K562 (cell line): ENCODE data around the gene EPN2. TPM values are rescaled to one million over a fixed set of nuclear protein-coding genes. Genes with fewer than 3 reads are reported as not detected.

Experiments used
- ATAC-seq: fragments of 200-7000 bp; cut with Tn5 transposase; 3 replicates; pipeline ENCODE4 v1.9.1; 2020; ENCODE audit warnings: moderate library complexity
- BruUV-seq: library from RNA; stranded (reverse); fragments of 400-500 nt; replicated peaks from 2 replicates; lab custom pipeline; 2021; lab: Mats Ljungman, UMichigan
- CTCF ChIA-PET: fragments of 300-600 bp; formaldehyde crosslinking; extraction: SDS; loops from one replicate; lab custom pipeline; 2021; ENCODE audit warnings: low intra/inter-chr PET ratio; lab: Yijun Ruan, JAX
- POLR2A ChIA-PET: fragments of 300-600, 350-650 bp; sonication (Branson Sonifier 250); formaldehyde crosslinking; extraction: SDS; loops from one replicate; lab custom pipeline; 2021; ENCODE audit warnings: antibody characterized with exemption, inconsistent platforms; lab: Yijun Ruan, JAX
- DNase-seq, 4 experiments: peaks; one replicate each; pipeline versions ENCODE4 v3.0.0 to v3.0.0-alpha.2; 2011 to 2018; ENCODE audit warnings: low spot score in 3 of 4, mixed read lengths in 3 of 4; ENCODE audit errors: extremely low read depth in 1 of 4
- FAIRE-seq: peaks from 2 replicates; lab custom pipeline; 2011; peaks lifted over from hg19 to GRCh38; lab: Jason Lieb, UNC
- H2AFZ ChIP-seq: 2 replicates; pipeline ENCODE4 v1.6.0; 2011; ENCODE audit warnings: low read depth, low read length, control low read depth, inconsistent platforms
- H3K27ac ChIP-seq: fragments of 200-600 bp; 3 replicates; pipeline ENCODE4 v1.8.0; 2011; ENCODE audit warnings: low read depth, mild to moderate bottlenecking, control low read depth, inconsistent platforms, low read length, moderate library complexity, mixed read lengths; ENCODE audit errors: extremely low read depth
- H3K27me3 ChIP-seq, 2 experiments: fragments of 300-600 bp in 1 of 2; 2 replicates in 1 of 2; 3 replicates in 1 of 2; pipeline versions ENCODE4 v1.6.0 to v1.8.0; 2011; ENCODE audit warnings: inconsistent platforms in 2 of 2, low read length in 2 of 2, mild to moderate bottlenecking in 1 of 2, mixed read lengths in 1 of 2, moderate library complexity in 1 of 2; ENCODE audit not compliant: control insufficient read depth in 2 of 2, insufficient read depth in 2 of 2
- H3K36me3 ChIP-seq: fragments of 300-600 bp; 3 replicates; pipeline ENCODE4 v1.8.0; 2011; ENCODE audit warnings: mild to moderate bottlenecking, low read length, inconsistent platforms; ENCODE audit not compliant: control insufficient read depth, insufficient read depth
- H3K4me1 ChIP-seq, 2 experiments: fragments of 200-600 bp in 1 of 2; replicated peaks in 1 of 2; 2 replicates in 1 of 2; 3 replicates in 1 of 2; pipeline versions ENCODE4 v1.5.1 to v1.8.0; 2011; ENCODE audit warnings: inconsistent platforms in 2 of 2, low read length in 2 of 2, mild to moderate bottlenecking in 1 of 2, mixed read lengths in 1 of 2, moderate library complexity in 1 of 2; ENCODE audit not compliant: control insufficient read depth in 2 of 2, insufficient read depth in 2 of 2
- H3K4me2 ChIP-seq: 2 replicates; pipeline ENCODE4 v1.6.1; 2011; ENCODE audit warnings: low read length, control low read depth, inconsistent platforms, mixed read lengths; ENCODE audit not compliant: insufficient read depth
- H3K4me3 ChIP-seq: fragments of 200-600 bp; sonication (generic), shearing (Covaris generic); 2 replicates; pipeline ENCODE4 v1.5.1; 2016; ENCODE audit warnings: control low read depth, inconsistent platforms
- H3K79me2 ChIP-seq: fragments of 200-600 bp; 3 replicates; pipeline ENCODE4 v1.8.0; 2011; ENCODE audit warnings: low read length, inconsistent platforms; ENCODE audit not compliant: control insufficient read depth, insufficient read depth
- H3K9ac ChIP-seq, 2 experiments: 2 replicates each; pipeline versions ENCODE4 v1.6.0 to v1.6.1; 2011; ENCODE audit warnings: low read depth in 2 of 2, low read length in 2 of 2, control low read depth in 1 of 2, inconsistent platforms in 1 of 2, mild to moderate bottlenecking in 1 of 2, mixed read lengths in 1 of 2; ENCODE audit not compliant: insufficient read depth in 1 of 2
- H3K9me1 ChIP-seq: one replicate; pipeline ENCODE4 v1.6.0; 2011; ENCODE audit warnings: inconsistent platforms, mild to moderate bottlenecking, low read length, moderate library complexity; ENCODE audit not compliant: control insufficient read depth, insufficient read depth
- H3K9me3 ChIP-seq: replicated peaks from 2 replicates; pipeline ENCODE4 v1.5.1; 2011; ENCODE audit warnings: low read depth, low read length, inconsistent platforms; ENCODE audit not compliant: control insufficient read depth, insufficient read depth
- H4K20me1 ChIP-seq: replicated peaks from 2 replicates; pipeline ENCODE4 v1.6.1; 2011; ENCODE audit warnings: low read length, inconsistent platforms, mixed read lengths; ENCODE audit not compliant: control insufficient read depth, insufficient read depth
- ARID1B ChIP-seq: fragments of 450-650 bp; IDR thresholded peaks from 2 replicates; pipeline ENCODE4 v1.6.1; 2016; ENCODE audit warnings: antibody characterized with exemption, mild to moderate bottlenecking, inconsistent platforms
- CBX5 ChIP-seq: IDR thresholded peaks from 2 replicates; pipeline ENCODE4 v1.6.1; 2014; ENCODE audit warnings: low read depth, borderline replicate concordance
- CCAR2 ChIP-seq: fragments of 200-400 bp; formaldehyde crosslinking; IDR thresholded peaks from 2 replicates; pipeline ENCODE4 v1.6.1; 2017; ENCODE audit warnings: mild to moderate bottlenecking, low read depth, low read length
- HES1 ChIP-seq: fragments of 450-650 bp; IDR thresholded peaks from 2 replicates; pipeline ENCODE4 v1.6.1; 2016; ENCODE audit warnings: low read depth, mild to moderate bottlenecking, moderate library complexity
- KDM5B ChIP-seq: fragments of 200-600 bp; sonication (generic); IDR thresholded peaks from 2 replicates; pipeline ENCODE4 v1.6.1; 2012; ENCODE audit warnings: low read depth, mild to moderate bottlenecking, moderate library complexity, low read length, control low read depth, inconsistent platforms; ENCODE audit not compliant: insufficient replicate concordance
- NUFIP1 ChIP-seq: fragments of 450-650 bp; IDR thresholded peaks from 2 replicates; pipeline ENCODE4 v1.6.1; 2018; ENCODE audit not compliant: partially characterized antibody
- PRDM10 ChIP-seq: fragments of 450-650 bp; IDR thresholded peaks from 2 replicates; pipeline ENCODE4 v1.6.1; 2018; ENCODE audit not compliant: partially characterized antibody
- TAF15 ChIP-seq: fragments of 200-400 bp; formaldehyde crosslinking; IDR thresholded peaks from 2 replicates; pipeline ENCODE4 v1.6.1; 2017; ENCODE audit warnings: mild to moderate bottlenecking, low read depth, low read length, moderate library complexity
- YY1 ChIP-seq, 3 experiments: IDR thresholded peaks; 2 replicates each; pipeline ENCODE4 v1.6.1; 2011; ENCODE audit warnings: low read length in 2 of 3, mild to moderate bottlenecking in 2 of 3, moderate library complexity in 2 of 3, borderline replicate concordance in 1 of 3, control low read depth in 1 of 3, low read depth in 1 of 3; ENCODE audit not compliant: insufficient read depth in 3 of 3, insufficient replicate concordance in 2 of 3, control insufficient read depth in 1 of 3, insufficient read length in 1 of 3; ENCODE audit errors: extremely low read depth in 1 of 3
- WGBS: fragments of 100-300 bp; shearing (Covaris generic); methylation state at CpG from one replicate; pipeline ENCODE4 v1.1.6; 2016; ENCODE audit warnings: low coverage, mixed read lengths; ENCODE audit not compliant: insufficient coverage; ENCODE audit errors: missing lambda C conversion rate; 5-methylcytosine and 5-hydroxymethylcytosine counted together
- in situ Hi-C: fragments of 300-500 bp; cut with MboI; formaldehyde crosslinking; loops from 4 replicates; pipeline ENCODE4 v1.15.0; 2018; ENCODE audit warnings: inconsistent platforms, mixed read lengths
- intact Hi-C: fragments of 100-400 bp; cut with micrococcal nuclease; formaldehyde crosslinking; loops from 2 replicates; pipeline ENCODE4 v1.14.2; 2022
- polyA plus RNA-seq, 8 experiments: library from polyadenylated mRNA; depleted of rRNA in 4 of 8; stranded (reverse) in 5 of 8; unstranded in 3 of 8; fragments of >200 nt; fragmentation: Nextera tagmentation in 2 of 8; fragmentation: Illumina TruSeq in 1 of 8; extraction: Ambion mirVana in 2 of 8; extraction: Trizol in 1 of 8; gene quantifications; 2 replicates each; pipeline versions ENCODE4 v1.2.1 to v1.2.3, GENCODE V29; 2011 to 2014; ENCODE audit warnings: inconsistent platforms in 1 of 8, missing spikeins in 1 of 8
- total RNA-seq, 7 experiments: library from RNA; depleted of rRNA in 6 of 7; stranded (reverse); fragments of >200 nt in 6 of 7; fragmentation: Illumina TruSeq in 2 of 7; extraction: Trizol in 2 of 7; gene quantifications; 2 replicates each; pipeline versions ENCODE4 v1.2.1 to v1.2.3, GENCODE V29; 2011 to 2021; ENCODE audit warnings: low replicate concordance in 1 of 7
- TF ChIP-seq, protein P1 (sequence below), 3 experiments: IDR thresholded peaks in 2 of 3; conservative IDR thresholded peaks in 1 of 3; 2 replicates each; pipeline ENCODE4 v1.5.1; 2011 to 2012; ENCODE audit warnings: low read length in 3 of 3, mild to moderate bottlenecking in 3 of 3, control low read depth in 2 of 3, improper control_type of control experiment in 1 of 3, inconsistent platforms in 1 of 3, low read depth in 1 of 3, mixed read lengths in 1 of 3, moderate library complexity in 1 of 3; ENCODE audit not compliant: insufficient read depth in 2 of 3
- TF ChIP-seq, protein P2 (sequence below): fragments of 250-450 bp; sonication (Bioruptor Pico); IDR thresholded peaks from 2 replicates; pipeline ENCODE4 v1.9.0; 2021; ENCODE audit warnings: mild to moderate bottlenecking

EPN2 gene
- total and polyA plus RNA-seq, 9 of the 15 experiments (the other 6 are each of a cell fraction or from before 2014, with no cell fraction given), result 1.0 to 12.9 (median 8.9) TPM

DNA sequence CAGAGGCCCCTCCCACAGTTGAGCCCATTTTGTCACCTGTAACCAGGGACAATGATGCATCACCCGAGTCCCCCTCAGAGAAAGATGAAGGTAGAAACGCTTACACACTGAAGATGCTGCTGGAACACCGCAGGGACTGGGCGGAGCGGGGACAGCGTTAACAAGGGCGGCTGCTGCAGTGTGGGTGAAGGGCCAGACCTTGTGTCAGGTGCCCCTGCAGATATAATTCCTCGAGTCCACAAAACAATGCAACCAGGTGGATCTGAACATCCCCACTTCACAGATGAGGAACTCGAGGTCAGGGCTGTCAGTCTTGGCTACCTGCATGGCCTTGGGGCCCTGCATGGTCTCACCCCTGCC is 134.8 kb downstream of the EPN2 start (continued):
- TF ChIP-seq TAF15 (no peak), HES1 (no peak)

DNA sequence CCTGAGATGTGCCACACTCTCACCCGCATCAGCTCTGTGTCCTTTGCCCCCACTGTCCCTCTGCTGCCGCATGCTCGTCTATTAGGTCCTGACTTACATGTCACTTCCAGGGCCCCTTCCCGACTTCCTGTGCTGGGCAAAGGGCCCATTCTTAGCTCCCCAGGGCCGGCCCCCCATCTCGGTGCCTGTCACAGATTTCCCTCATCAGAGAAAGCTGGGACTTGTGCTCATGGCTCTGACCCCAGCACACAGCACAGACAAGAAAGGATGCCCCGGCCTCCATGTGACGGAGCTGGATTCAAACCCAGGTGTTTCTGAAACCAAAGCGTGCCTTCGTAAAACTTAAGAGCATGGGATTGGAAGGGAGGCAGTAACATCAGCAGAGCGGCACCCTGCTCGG is 135.3 kb downstream of the EPN2 start:
- no TSS peak for BruUV-seq
- H3K27ac ChIP-seq, result no peak overlapping the region
- POLR2A ChIA-PET, result interaction anchor here (0.6 kb wide), 1 partner anchor 25 kb away, joined by 3 read pairs; no protein-coding TSS in a partner anchor
- H3K4me3 ChIP-seq, result no peak overlapping the region
- intact Hi-C loops (no loop called here), in situ Hi-C loops (no loop called here)
- no peaks in the 10 kb centered on the region for H3K36me3 ChIP-seq
- H4K20me1 ChIP-seq, result no peaks in the 10 kb centered on the region
- no peak for ATAC-seq
- FAIRE-seq, result no peak
- no peaks in the 10 kb centered on the region for H3K79me2 ChIP-seq
- TF ChIP-seq KDM5B, result no peak
- TF ChIP-seq CCAR2, result no peak
- TF ChIP-seq, protein P1, sequence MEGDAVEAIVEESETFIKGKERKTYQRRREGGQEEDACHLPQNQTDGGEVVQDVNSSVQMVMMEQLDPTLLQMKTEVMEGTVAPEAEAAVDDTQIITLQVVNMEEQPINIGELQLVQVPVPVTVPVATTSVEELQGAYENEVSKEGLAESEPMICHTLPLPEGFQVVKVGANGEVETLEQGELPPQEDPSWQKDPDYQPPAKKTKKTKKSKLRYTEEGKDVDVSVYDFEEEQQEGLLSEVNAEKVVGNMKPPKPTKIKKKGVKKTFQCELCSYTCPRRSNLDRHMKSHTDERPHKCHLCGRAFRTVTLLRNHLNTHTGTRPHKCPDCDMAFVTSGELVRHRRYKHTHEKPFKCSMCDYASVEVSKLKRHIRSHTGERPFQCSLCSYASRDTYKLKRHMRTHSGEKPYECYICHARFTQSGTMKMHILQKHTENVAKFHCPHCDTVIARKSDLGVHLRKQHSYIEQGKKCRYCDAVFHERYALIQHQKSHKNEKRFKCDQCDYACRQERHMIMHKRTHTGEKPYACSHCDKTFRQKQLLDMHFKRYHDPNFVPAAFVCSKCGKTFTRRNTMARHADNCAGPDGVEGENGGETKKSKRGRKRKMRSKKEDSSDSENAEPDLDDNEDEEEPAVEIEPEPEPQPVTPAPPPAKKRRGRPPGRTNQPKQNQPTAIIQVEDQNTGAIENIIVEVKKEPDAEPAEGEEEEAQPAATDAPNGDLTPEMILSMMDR (IDR thresholded peaks at IDR 0.05 in 2 of 3, conservative IDR thresholded peaks at IDR 0.05 in 1 of 3; ENCODE audit: insufficient read depth in 2 of 3, low read depth in 1 of 3, low read length in 3 of 3), result no peak
- TF ChIP-seq YY1 (IDR thresholded peaks at IDR 0.05; ENCODE audit: borderline replicate concordance in 1 of 3, control insufficient read depth in 1 of 3, extremely low read depth in 1 of 3, insufficient read depth in 3 of 3, insufficient read length in 1 of 3, insufficient replicate concordance in 2 of 3, low read depth in 1 of 3, low read length in 2 of 3), result no peak
- no peak for TF ChIP-seq CBX5
- TF ChIP-seq NUFIP1, result no peak
- TF ChIP-seq, protein P2, sequence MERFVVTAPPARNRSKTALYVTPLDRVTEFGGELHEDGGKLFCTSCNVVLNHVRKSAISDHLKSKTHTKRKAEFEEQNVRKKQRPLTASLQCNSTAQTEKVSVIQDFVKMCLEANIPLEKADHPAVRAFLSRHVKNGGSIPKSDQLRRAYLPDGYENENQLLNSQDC, result no peak
- TF ChIP-seq ARID1B, result no peak
- TF ChIP-seq PRDM10, result no peak
- CTCF ChIA-PET, result no interaction called here
- no peaks in the 10 kb centered on the region for H3K27me3 ChIP-seq
- WGBS, result 65% methylated on average over 10 of the region's 12 CpGs
- no peak for DNase-seq
- no peak overlapping the region for H2AFZ ChIP-seq
- no peak overlapping the region for H3K4me2 ChIP-seq
- H3K4me1 ChIP-seq, result peaks cover 0 to 5% of the 10 kb centered on the region in 2 experiments; a peak in 3 of 5 replicates
- no peak overlapping the region for H3K9ac ChIP-seq
- H3K9me1 ChIP-seq, result no peaks in the 10 kb centered on the region
- H3K9me3 ChIP-seq, result no peaks in the 10 kb centered on the region
